ENCODE measurements around the gene NEMP2.
"Not testable (repeated sequence)": the region's sequence is repeated elsewhere in the genome, so short reads cannot be mapped to it uniquely, and the experiment has no call there.

Gene NEMP2

DNA sequence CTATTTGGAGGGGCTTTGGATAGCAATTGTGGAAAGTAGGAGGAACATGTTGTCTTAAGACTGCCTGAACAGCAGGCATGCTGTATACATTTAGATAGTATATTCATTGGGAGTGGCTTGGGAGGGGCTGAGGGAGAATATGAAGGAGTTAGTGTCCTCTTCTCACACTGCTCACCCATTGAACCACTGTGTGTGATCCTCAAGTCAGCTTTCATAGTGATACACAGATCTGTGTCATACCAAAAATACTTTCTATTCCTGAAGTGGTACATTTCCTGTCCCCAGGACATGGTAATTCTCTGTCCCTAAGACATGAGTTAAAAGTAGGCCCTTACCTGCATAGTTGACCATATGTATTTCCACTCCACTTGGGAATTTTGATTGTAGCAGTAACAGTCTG, 9.6 kb downstream of the NEMP2 start:
- no peaks in the 10 kb centered on the region for H3K27me3 ChIP-seq (ENCODE audit: control insufficient read depth, insufficient read depth, low read length)
- H3K27ac ChIP-seq (ENCODE audit: low read depth, low read length) = no peak overlapping the region
- peaks cover 8% of the 10 kb centered on the region; the same call in 1 of the 2 replicates for H3K4me1 ChIP-seq (ENCODE audit: control insufficient read depth, insufficient read depth, low read length)
- no peak overlapping the region for H3K4me3 ChIP-seq (ENCODE audit: low read depth, low read length)
- H3K9me3 ChIP-seq (ENCODE audit: control insufficient read depth, insufficient read depth, low read length) = no peaks in the 10 kb centered on the region
- no peak overlapping the region for H3K9ac ChIP-seq (ENCODE audit: low read depth, low read length)
- no peaks in the 10 kb centered on the region for H3K36me3 ChIP-seq (ENCODE audit: control insufficient read depth, insufficient read depth, low read length)

DNA sequence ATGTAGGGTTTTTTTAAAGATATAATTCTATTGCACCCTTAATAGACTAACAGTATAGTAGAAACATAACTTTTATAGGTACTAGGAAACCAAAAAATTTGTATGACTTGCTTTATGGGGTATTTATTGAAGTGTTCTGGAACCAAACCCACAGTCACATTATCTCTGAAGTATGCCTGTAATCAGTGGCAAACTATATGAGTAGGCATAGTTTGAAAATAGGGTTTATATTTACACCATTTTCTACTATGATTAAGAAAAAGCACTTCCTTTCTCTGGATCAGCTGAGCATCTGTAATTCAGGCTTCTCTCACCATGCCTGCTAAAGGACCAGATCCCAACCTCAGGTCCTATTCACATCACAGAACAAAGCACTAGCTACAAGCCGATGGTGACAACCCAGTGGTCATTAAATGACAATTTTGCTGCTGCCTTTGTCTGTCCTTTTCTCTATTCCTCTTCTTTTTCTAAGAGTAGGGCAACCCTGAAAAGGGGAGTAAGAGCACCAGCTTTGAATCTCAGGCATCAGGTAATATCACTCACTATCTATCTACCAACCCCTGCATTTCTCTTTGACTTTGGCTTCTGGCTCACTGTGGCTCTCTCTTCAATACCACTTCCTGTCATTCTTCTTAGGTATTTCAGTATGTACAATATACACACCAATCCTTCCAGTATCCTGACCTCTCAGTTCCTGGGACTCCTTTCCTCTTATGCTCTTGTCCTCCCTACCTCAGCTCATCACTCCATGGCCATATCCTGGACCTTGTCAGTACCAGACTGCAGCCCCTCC, 14.4 kb downstream of the NEMP2 start:
- H3K9ac ChIP-seq (ENCODE audit: low read depth, low read length) = no peak overlapping the region
- no peaks in the 10 kb centered on the region for H3K9me3 ChIP-seq (ENCODE audit: control insufficient read depth, insufficient read depth, low read length)
- no peak overlapping the region for H3K4me3 ChIP-seq (ENCODE audit: low read depth, low read length)
- no peaks in the 10 kb centered on the region for H3K36me3 ChIP-seq (ENCODE audit: control insufficient read depth, insufficient read depth, low read length)
- no peaks in the 10 kb centered on the region for H3K4me1 ChIP-seq (ENCODE audit: control insufficient read depth, insufficient read depth, low read length)
- no peak overlapping the region for H3K27ac ChIP-seq (ENCODE audit: low read depth, low read length)
- H3K27me3 ChIP-seq (ENCODE audit: control insufficient read depth, insufficient read depth, low read length) = no peaks in the 10 kb centered on the region

DNA sequence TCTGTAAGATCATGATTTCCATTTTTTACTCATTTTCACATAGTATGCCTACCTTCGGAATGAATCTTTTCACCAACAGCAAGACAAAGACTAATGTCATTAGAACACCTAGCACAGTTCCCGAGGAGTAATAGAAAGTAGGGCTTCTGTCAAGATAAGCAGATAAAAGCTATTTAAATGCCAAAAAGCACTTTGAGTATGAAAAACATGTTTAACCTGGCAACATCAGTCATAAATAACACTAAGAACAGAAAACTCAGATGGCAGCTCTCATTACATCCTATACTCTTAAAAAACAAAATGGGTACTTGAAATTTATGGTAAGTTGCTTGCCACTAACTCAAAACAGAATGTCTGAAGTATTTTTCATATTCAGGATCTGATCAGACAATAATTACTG, 17.1 kb downstream of the NEMP2 start:
- Histone ChIP-seq H3K4me3 (ENCODE audit: low read depth, low read length) (no peak overlapping the region), H3K27ac (ENCODE audit: low read depth, low read length) (no peak overlapping the region), H3K36me3 (ENCODE audit: control insufficient read depth, insufficient read depth, low read length) (no peaks in the 10 kb centered on the region), H3K4me1 (ENCODE audit: control insufficient read depth, insufficient read depth, low read length) (no peaks in the 10 kb centered on the region), H3K27me3 (ENCODE audit: control insufficient read depth, insufficient read depth, low read length) (no peaks in the 10 kb centered on the region), H3K9ac (ENCODE audit: low read depth, low read length) (no peak overlapping the region), H3K9me3 (ENCODE audit: control insufficient read depth, insufficient read depth, low read length) (no peaks in the 10 kb centered on the region)

DNA sequence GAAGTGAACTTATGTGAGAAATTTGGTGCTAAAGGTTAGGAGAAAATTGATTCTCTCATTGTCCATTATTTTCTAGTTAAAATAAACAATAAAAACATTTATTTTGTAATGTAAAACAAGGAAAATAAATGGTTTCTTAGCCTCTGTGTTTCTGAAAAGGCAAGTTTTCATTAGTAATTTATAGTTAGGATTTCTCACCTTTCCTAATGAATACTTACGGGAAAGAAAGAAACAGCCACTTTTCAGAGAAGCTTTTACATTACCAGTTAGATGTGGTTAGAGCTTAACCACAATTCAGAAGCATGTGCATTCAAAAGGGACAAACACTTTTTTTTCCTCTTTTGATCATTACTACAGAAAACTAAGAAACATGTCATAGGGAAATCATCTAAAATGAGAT, 18.8 kb downstream of the NEMP2 start:
- Histone ChIP-seq H3K4me3 (ENCODE audit: low read depth, low read length) (no peak overlapping the region), H3K36me3 (ENCODE audit: control insufficient read depth, insufficient read depth, low read length) (no peaks in the 10 kb centered on the region), H3K27ac (ENCODE audit: low read depth, low read length) (no peak overlapping the region), H3K9ac (ENCODE audit: low read depth, low read length) (no peak overlapping the region), H3K4me1 (ENCODE audit: control insufficient read depth, insufficient read depth, low read length) (no peaks in the 10 kb centered on the region), H3K27me3 (ENCODE audit: control insufficient read depth, insufficient read depth, low read length) (no peaks in the 10 kb centered on the region), H3K9me3 (ENCODE audit: control insufficient read depth, insufficient read depth, low read length) (no peaks in the 10 kb centered on the region)

DNA sequence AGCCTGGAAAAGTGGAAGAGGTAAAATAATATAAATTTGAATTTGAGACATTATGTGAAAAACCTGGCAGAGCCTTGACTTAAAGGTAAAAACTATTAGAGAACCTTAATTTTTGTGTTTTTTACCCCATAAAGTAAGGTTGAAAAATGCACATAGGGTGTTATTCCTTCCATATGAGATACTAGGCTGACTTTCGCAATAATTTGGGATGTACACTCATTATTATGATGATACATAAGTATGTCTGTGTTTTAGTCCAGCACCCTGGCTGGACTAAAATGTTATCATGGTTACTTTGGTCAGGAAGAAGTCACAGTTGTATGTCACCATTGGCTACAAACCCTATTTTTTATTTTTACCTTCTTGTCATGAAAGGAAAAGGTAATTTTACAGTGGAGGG, 19.8 kb downstream of the NEMP2 start:
- Histone ChIP-seq H3K9me3 (ENCODE audit: control insufficient read depth, insufficient read depth, low read length) (no peaks in the 10 kb centered on the region), H3K9ac (ENCODE audit: low read depth, low read length) (no peak overlapping the region), H3K27ac (ENCODE audit: low read depth, low read length) (no peak overlapping the region), H3K27me3 (ENCODE audit: control insufficient read depth, insufficient read depth, low read length) (no peaks in the 10 kb centered on the region), H3K36me3 (ENCODE audit: control insufficient read depth, insufficient read depth, low read length) (no peaks in the 10 kb centered on the region), H3K4me1 (ENCODE audit: control insufficient read depth, insufficient read depth, low read length) (no peaks in the 10 kb centered on the region), H3K4me3 (ENCODE audit: low read depth, low read length) (no peak overlapping the region)

DNA sequence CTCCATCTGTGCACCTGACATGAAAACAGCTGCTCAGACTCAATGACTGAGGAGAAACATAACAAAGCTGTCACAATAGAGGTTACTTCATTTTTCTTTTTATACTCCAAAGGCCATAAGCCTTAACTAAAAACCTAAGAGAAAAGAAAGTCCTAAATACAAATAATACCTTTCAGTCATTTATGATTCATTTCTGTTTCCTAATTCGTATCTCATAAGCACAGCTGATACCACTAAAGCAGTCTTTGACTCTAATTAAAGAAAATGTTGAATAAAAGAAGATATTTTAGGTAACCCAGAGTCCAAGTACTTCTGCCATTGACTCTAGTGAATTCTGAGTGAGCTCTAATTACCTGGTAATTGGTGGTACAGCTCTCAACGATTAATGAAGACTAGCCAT, 20.6 kb downstream of the NEMP2 start:
- Histone ChIP-seq H3K36me3 (ENCODE audit: control insufficient read depth, insufficient read depth, low read length) (no peaks in the 10 kb centered on the region), H3K27me3 (ENCODE audit: control insufficient read depth, insufficient read depth, low read length) (no peaks in the 10 kb centered on the region)

DNA sequence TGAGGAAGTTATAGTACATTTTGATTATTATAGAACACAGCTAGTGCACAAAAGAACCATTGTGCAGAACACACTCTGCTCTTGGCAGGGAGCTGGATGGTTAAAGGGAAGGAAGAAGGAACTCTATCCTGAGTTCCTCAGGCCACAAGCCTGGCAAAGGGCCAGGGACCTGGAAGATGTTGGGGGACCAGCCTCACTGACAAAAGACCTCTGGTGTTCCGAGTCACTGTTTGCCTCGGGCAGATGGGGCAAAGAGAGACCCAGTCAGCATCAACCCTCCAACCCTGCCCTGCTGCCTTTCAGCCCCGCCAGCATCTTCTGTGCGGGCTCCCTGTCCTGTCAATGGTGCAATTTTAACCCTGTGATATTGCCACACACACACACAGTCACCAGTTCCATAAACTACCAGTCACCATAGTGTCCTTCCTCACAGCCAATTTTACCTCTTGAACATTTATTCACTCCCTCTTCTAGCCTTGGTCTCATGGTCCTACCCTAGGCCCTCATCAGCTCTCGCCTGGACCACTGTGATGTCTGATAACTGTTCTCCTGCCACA, 21.9 kb downstream of the NEMP2 start:
- H3K27ac ChIP-seq (ENCODE audit: low read depth, low read length) = no peak overlapping the region
- H3K9ac ChIP-seq (ENCODE audit: low read depth, low read length) = no peak overlapping the region

More for the DNA sequence above, 20.6 kb downstream of the NEMP2 start:
- Histone ChIP-seq H3K27ac (ENCODE audit: low read depth, low read length) (no peak overlapping the region), H3K4me3 (ENCODE audit: low read depth, low read length) (no peak overlapping the region), H3K4me1 (ENCODE audit: control insufficient read depth, insufficient read depth, low read length) (no peaks in the 10 kb centered on the region), H3K9ac (ENCODE audit: low read depth, low read length) (no peak overlapping the region), H3K9me3 (ENCODE audit: control insufficient read depth, insufficient read depth, low read length) (no peaks in the 10 kb centered on the region)

DNA sequence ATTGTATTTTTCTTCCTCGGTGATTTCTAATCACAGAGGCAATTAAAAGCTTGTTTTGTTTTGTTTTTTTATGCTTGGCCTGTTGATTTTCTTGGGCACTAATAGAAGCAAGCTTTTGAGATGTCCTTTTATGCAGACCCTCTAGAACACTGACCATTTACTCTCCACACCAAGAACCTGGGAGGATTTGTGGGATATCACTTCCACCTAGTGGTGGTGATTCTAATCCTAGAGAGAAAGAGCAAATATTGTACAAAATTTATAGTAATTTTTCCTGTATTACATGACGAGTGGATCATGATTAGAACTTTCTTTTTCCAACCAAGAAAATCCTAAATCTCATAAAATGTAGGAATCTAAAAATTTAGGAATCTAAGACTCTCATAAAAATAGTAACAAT, 23.4 kb downstream of the NEMP2 start:
- Histone ChIP-seq H3K27ac (ENCODE audit: low read depth, low read length) (no peak overlapping the region), H3K27me3 (ENCODE audit: control insufficient read depth, insufficient read depth, low read length) (no peaks in the 10 kb centered on the region), H3K36me3 (ENCODE audit: control insufficient read depth, insufficient read depth, low read length) (no peaks in the 10 kb centered on the region), H3K4me1 (ENCODE audit: control insufficient read depth, insufficient read depth, low read length) (no peaks in the 10 kb centered on the region), H3K9ac (ENCODE audit: low read depth, low read length) (no peak overlapping the region), H3K9me3 (ENCODE audit: control insufficient read depth, insufficient read depth, low read length) (no peaks in the 10 kb centered on the region), H3K4me3 (ENCODE audit: low read depth, low read length) (no peak overlapping the region)

More for the DNA sequence above, 21.9 kb downstream of the NEMP2 start:
- H3K9me3 ChIP-seq (ENCODE audit: control insufficient read depth, insufficient read depth, low read length) = no peaks in the 10 kb centered on the region
- no peak overlapping the region for H3K4me3 ChIP-seq (ENCODE audit: low read depth, low read length)
- no peaks in the 10 kb centered on the region for H3K36me3 ChIP-seq (ENCODE audit: control insufficient read depth, insufficient read depth, low read length)
- H3K27me3 ChIP-seq (ENCODE audit: control insufficient read depth, insufficient read depth, low read length) = no peaks in the 10 kb centered on the region
- no peaks in the 10 kb centered on the region for H3K4me1 ChIP-seq (ENCODE audit: control insufficient read depth, insufficient read depth, low read length)

DNA sequence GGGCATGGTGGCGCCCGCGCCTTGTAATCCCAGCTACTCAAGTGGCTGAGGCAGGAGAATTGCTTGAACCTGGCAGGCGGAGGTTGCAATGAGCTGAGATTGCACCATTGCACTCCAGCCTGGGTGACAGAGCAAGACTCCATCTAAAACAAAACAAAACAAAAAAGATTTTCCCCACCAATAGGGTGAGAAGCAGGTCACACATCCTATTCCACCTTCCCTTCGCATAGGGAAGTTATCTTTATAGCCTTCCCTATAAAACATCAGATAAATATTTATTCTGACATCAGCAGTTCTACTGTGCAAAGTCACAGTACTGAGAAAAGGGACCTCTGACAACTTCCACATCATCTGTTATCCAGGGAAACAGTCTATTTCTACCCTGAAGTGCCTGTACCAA, 24.6 kb downstream of the NEMP2 start:
- not testable (repeated sequence) for H3K27ac ChIP-seq (ENCODE audit: low read depth, low read length); H3K9ac ChIP-seq (ENCODE audit: low read depth, low read length); H3K4me3 ChIP-seq (ENCODE audit: low read depth, low read length); H3K9me3 ChIP-seq (ENCODE audit: control insufficient read depth, insufficient read depth, low read length); H3K4me1 ChIP-seq (ENCODE audit: control insufficient read depth, insufficient read depth, low read length); H3K36me3 ChIP-seq (ENCODE audit: control insufficient read depth, insufficient read depth, low read length); H3K27me3 ChIP-seq (ENCODE audit: control insufficient read depth, insufficient read depth, low read length)

DNA sequence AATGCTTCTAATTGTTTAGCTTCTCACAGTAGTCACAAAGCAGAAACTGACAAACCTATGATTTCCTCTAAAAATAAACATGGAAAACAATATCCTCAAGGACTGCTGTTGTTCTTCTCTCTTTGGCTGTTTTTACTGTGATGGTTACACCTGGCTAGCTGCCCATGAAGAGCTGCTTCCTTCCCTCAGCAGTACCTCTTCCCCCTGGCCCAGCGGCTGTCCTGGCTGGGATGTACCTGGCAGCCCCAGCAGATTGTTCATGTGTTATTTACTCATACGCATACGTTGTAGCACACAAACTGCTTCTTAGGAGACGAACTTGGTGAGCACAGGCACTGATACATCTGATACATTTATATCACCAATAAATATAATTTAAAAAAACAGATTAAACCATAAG, 27.4 kb downstream of the NEMP2 start:
- Histone ChIP-seq H3K9ac (ENCODE audit: low read depth, low read length) (no peak overlapping the region), H3K27ac (ENCODE audit: low read depth, low read length) (no peak overlapping the region), H3K27me3 (ENCODE audit: control insufficient read depth, insufficient read depth, low read length) (no peaks in the 10 kb centered on the region), H3K4me1 (ENCODE audit: control insufficient read depth, insufficient read depth, low read length) (no peaks in the 10 kb centered on the region), H3K36me3 (ENCODE audit: control insufficient read depth, insufficient read depth, low read length) (no peaks in the 10 kb centered on the region; the same call in 1 of the 2 replicates), H3K9me3 (ENCODE audit: control insufficient read depth, insufficient read depth, low read length) (no peaks in the 10 kb centered on the region), H3K4me3 (ENCODE audit: low read depth, low read length) (no peak overlapping the region)

DNA sequence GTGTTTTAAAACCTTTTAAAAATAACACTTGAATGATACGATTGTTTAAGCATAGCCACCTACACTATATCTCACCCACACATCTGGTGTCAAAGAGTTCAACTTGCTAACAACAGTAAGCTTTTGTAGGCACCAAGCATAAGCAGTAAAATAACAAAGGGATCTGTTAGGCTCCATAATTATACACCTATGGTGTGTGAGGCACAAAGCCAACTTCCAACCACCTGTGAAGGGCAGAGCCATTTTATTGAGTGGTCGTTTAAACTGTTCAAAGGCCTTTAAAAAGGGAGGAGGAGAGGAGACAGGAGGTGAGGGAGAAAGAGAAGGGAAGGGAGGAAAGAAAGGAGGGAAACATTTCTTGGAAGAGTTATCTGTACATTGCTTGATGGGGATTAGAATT, 27.9 kb downstream of the NEMP2 start:
- Histone ChIP-seq H3K36me3 (ENCODE audit: control insufficient read depth, insufficient read depth, low read length) (no peaks in the 10 kb centered on the region; the same call in 1 of the 2 replicates), H3K4me3 (ENCODE audit: low read depth, low read length) (no peak overlapping the region), H3K27me3 (ENCODE audit: control insufficient read depth, insufficient read depth, low read length) (no peaks in the 10 kb centered on the region), H3K27ac (ENCODE audit: low read depth, low read length) (no peak overlapping the region), H3K9ac (ENCODE audit: low read depth, low read length) (no peak overlapping the region), H3K4me1 (ENCODE audit: control insufficient read depth, insufficient read depth, low read length) (no peaks in the 10 kb centered on the region), H3K9me3 (ENCODE audit: control insufficient read depth, insufficient read depth, low read length) (no peaks in the 10 kb centered on the region)

All from HUES48 (cell line).